ENCODE results near the gene DNAAF3.
"Not testable (repeated sequence)": the region's sequence is repeated elsewhere in the genome, so short reads cannot be mapped to it uniquely, and the experiment has no call there.

Gene DNAAF3

DNA sequence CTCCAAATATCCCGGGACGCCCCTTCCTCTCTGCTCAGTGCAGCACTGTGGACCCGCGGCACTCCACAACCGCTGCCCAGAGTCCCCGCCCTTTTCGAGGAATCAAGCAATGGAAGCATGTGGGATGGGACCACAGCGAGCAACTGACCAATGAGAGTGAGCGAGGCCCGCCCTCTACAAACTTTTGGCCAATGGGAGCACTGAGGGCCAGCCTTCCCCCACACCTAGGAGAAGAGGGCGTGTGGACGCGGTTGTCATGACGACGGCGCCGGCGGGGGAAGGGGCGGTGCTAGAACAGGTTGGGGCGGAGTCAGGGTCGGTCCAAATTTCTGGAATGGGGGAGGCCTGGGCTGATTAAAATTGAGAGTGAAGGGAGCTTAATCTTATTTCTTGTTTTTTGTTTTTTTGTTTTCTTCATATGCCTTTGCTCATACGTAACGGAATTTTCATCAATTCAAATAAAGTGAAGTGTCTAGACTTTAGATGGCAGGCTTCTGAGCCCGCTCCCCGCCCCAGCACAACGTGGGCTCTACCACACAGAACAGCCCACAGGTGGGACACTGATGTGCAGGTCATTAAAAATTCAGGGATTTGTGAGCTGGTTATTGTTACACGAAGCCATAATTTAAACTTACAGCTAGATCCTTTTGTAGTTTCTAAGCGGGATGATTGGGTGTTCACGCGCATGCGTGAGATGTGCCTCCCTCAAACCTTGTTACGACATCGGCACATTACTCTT lies at the start of gene DNAAF3:
Gene DNAAF3 (minus strand): TSS at position 84 of the 739 bp plus-strand sequence. CDS start 200 bp downstream, outside the sequence.
- peak; percentile 95 for DNase-seq

DNA sequence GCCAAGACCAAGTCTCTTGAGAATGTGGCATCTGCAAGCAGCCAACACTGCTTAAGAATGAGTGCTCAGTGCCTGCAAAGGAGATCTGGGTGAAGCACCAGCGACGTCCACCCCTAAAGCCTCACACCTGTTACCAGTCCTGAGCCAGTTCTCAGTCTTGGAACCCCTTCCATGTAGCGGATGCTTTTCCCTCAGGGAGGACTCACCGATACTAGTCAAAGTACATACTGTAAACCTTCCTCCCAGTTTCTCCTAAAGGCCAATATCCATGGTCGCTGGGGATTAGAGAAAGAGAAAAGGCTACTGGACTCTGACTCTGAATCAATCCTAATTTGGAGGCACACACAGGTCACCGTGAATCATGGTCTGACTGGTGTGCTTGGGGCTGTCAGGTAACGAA lies 47.1 kb upstream of the DNAAF3 start:
- no peak for DNase-seq

DNA sequence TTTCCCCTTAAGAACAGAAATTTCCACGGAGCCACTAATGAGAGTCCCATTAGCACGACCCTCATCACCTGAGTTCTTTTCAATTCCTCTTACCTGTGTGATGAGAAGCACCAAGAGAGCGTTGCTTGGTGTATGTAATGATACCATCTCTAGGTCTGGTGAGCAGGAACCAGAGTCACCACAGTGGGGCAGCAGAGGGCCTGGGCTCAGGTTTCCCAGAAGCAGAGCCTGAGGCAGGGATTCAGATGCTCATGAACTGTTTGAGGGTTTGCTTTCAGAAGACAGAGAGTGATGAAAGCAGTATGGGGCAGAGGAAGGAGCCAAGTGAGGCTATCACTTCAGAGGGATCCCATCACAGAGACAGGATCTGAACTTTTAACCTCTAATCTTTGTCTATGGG lies 46.0 kb upstream of the DNAAF3 start:
- DNase-seq: peak; percentile 65

GRCh38 chr19:55209693-55210472 lies 43.5 kb upstream of the DNAAF3 start:
- no peak for DNase-seq

GRCh38 chr19:55208880-55209692 lies 42.7 kb upstream of the DNAAF3 start, which contains the start of gene PTPRH:
Gene PTPRH (minus strand): TSS chr19:55209501. CDS start chr19:55209433, 68 bp downstream.
- no peak for DNase-seq

- DNase-seq: peak; percentile 77
Measured at GRCh38 chr19:55206664-55207500, 40.5 kb upstream of the DNAAF3 start.

DNA sequence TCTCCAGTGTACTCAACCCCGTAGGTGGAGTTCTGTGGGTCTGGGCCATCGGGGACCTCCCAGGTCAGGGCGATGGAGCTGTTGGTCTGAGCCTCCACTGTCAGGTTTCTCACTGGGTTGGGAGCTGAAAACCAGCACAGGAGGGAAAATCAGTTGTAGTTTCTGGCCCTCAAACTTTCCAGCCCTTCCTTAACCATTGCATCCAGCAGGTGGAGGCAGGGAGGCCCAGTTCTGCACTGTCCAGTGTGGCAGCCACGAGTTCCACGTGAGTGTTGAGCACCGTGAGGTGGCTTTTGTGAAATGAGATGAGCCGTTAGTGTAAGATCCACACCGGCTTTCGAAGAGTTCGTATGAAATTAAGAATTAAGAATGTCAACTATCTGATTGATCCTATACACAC lies 35.8 kb upstream of the DNAAF3 start:
- not testable (repeated sequence) for DNase-seq

DNA sequence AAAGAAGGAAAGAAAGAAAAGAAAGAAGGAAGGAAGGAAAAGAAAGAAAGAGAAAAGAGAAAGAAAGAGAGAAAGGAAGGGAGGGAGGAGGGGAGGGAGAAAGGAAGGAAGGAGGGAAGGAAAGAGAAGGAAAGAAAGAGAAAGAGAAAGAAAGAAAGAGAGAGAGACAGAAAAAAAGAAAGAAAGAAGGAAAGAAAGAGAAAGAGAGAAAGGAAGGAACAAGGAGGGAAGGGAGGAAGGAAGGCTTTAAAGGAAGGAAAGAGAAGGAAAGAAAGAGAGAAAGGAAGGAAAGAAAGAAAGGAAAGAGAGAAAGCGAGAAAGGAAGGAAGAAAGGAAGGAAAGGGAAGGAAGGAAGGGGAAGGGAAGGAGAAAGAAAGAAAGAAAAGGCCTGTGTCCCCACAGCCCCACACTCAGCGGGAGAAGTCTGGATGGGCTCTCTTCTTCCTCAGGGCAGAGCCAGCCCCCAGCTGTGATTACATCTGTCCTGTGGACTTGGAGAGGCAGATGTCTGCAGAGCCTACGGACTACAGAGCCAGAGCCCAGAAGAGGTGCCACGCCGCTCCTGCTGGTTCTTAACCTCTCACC lies 33.3 kb upstream of the DNAAF3 start:
- DNase-seq: no peak

DNA sequence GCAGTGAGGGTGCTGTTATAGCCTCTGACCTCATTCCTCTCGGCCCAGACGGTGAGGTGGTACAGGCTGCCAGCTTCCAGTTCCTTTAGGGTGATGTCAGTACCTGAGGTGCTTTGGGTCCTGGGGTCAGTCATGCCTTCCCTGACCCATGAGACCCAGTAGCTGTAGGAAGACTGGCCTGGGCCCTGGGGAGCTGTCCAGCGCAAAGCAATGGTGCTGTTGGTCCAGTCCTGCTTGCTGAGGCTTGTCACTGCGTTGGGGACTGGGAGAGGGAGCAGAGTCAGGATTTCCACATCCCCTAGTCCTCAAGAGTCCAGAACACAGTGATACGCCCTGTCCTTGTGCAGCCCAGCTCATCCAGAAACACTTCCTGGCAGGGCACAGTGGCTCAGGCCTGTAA lies 32.2 kb upstream of the DNAAF3 start:
- DNase-seq: no peak

DNA sequence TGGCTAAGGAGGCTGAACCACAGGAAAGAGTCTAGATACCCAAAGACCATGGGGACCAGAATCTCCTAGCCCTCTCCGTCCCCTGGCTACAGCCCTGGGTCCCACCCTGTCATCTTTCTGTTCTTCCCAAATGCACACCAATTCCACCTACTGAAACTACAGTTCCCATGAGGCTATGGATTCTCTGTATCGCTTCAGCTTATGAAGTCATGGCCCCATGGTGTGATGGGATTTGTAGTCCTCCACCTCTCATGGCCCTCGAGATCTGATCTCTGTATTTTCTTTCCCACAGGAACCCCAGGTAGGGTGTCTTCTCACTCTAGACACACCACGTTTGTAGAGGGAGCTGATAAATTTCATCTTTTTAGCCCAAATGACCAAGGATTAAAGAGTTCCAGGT lies 31.1 kb upstream of the DNAAF3 start:
- DNase-seq: no peak

- no peak for DNase-seq
Measured at GRCh38 chr19:55196803-55197202, 30.4 kb upstream of the DNAAF3 start.

- DNase-seq: no peak
Measured at GRCh38 chr19:55193481-55193880, 27.1 kb upstream of the DNAAF3 start.

DNA sequence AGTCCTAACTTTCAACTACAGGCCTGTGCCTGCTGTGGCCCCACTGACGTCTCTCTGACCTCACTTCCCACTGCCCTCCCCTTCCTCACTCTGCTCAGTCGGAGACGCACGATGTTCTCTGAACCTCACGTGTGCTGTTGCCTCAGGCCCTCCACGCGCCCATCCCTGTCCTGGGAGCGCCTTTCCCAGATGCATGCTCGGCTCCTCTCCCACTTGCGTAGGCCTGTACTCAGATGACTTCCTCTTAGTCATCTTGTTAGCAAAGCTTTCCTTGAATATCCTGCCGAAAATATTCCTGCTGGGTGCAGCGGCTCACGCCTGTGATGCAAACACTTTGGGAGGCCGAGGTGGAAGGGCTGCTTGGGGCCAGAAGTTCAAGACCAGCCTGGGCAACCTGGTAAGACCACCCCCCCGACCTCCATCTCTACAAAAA lies 23.0 kb upstream of the DNAAF3 start:
- no peak for DNase-seq

DNA sequence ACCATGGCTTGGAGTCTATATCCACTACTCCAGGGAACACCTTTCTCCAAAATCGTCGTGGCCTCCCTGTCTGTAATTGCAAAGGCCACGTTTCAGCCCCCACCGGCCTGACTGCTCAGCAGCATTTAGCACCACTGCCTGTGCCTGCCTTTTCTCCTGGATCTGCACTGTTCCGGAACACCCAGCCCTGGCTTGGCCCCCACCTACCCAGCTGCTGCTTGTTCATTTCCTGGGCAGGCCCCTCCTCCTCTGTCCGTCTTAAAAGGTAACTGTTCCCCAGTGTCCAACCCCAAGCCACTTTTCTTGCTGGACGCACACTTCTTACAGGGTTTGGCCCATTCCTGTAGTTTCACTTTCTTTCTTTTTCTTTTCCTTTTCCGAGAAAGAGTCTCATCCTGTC lies 22.2 kb upstream of the DNAAF3 start:
- no peak for DNase-seq

DNA sequence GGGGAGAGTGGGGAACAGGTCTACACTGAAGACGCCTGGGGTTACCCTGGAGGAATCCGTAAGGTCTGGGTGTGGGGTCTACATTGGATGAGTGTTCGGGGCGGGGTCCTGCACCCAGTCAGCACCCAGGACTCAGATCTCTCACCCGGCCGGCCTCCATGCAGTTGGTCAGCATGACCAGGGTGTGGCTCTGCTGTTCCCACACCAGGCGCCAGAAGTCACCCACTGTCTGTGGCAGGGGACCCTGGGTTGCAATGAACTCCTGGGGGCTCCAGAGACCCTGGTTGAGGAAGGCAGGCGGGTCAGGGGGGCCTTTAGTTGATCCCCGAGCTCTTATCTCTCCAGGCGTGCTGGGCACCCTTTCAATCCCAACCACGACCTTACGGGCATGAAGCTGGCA lies 19.7 kb upstream of the DNAAF3 start:
- DNase-seq: no peak

DNA sequence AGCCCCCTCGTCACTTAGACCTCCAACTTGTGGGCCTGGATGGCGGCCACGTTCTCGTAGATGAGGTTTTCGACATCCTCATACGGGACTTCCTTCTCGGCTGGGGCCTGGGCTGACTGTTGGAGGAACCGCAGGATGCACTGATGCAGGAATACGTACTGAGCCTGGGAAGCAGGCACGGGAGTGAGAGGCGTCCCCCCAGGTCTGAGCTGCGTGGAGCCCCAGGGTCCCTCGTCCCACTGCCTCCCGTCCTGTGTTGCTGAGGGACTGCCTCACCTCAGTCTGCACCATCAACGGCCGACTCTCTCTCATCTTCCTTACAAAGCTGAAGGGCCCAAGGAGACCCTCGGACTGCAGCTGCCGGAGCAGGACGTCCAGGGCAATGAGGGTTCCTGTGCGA lies 15.3 kb upstream of the DNAAF3 start:
- DNase-seq: no peak

DNA sequence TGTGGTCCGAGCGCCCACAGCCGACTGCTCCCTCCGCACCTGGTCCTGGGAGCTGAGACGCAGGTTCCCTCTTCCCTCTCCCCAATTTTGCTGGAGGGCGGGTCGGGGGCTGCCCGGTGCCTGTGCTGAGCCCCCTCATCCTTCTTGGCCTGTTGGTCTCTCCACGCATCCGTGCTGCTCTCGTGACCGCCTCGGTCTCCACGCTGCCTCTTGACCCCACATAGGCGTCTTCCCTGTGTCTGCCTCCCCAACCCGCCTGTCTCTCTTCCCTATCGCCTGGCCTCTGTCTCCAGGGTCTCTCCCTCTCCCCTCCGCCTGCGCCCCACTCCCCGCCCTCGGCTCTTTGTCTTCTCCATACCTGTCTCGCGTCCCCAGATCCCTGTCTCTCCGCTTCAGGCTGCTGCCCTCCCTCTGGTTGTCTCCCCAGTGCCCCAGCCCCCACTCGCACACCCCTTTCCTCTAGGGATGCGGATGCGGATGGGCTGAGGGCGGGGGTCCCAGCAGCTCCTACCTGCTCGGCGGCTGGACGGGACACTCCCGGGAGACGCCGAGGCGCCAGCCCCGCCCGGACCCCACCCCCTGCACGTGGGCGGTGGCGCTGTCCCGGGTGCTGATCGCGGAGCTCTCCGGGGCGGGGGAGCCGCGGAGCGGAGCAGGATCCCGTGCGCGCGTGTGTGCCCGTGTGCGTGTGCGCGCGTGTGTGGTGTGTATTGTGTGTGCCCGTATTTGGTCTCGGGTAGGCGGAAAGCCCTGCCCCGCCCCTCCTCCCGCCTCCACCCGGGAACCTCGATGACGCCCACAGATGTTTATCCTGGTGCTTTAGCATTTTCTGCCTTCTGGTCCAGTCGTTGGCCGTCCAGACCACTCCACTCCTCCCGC lies 13.4 kb upstream of the DNAAF3 start, which contains the start of gene SYT5:
Gene SYT5 (minus strand): TSS at position 684 of the 879 bp plus-strand sequence. CDS start 1,248 bp downstream, outside the sequence.
- DNase-seq: peak; percentile 89

DNA sequence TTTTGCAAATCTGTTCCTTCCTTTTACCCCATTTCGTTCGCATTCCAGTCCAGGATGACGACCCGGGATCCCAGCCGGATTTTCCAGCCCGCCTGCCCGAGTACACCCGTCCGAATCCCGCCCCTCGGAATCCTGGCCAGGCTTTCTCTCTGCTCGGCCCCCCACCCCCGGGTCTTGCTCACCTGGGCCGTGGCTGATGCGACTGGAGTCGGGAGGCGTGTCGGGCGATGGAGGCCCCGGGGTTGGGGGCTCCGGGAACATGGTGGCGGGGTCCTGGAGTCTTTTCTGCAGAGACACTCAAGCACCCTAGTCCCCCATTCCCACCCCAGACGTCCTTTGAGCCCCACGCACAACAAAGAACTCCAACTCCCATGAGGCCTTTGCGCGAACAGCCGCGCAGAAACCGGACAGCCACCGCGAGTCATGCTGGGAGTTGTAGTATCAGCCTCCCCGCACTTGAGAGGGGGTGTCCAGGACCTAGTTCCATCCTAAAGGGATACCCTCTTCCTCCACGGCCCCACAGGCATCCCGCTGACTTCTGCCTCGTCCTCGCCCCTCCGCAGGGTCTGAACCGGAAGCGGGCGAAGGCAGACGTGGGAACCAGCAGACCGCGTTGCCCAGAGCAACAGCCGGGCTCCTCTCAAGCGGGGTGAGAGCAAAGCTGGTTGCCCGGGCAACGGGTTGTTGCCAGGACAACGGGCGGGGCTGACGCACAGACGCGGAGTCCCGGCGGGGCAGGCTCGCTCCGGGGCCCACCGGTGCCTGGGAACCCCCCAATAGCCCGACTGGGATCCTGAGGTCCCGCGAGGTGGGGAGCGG lies 12.6 kb upstream of the DNAAF3 start:
- DNase-seq: peak; percentile 95

- DNase-seq: no peak
Measured at GRCh38 chr19:55176076-55176475, 9.7 kb upstream of the DNAAF3 start.

Measured in activated CD8-positive, alpha-beta memory T cell treated with anti-CD3 and anti-CD28 coated beads, Interleukin-2, amount 50 U/mL, for 48 hours (primary cell).